SU-DHL-6 (cell line): ENCODE measurements around the gene HSD17B11.

Source experiments
- EZH2phosphoT487 ChIP-seq: fragments of 200-600 bp; sonication (generic), shearing (Covaris generic); conservative IDR thresholded peaks from 2 replicates; pipeline ENCODE4 v1.6.1; 2018; ENCODE audit warnings: mild to moderate bottlenecking, antibody characterized with exemption, low read length, moderate library complexity, mixed read lengths
- TF ChIP-seq, protein P1 (sequence below): fragments of 200-600 bp; sonication (generic); IDR thresholded peaks from one replicate; pipeline ENCODE4 v1.5.1; 2017; ENCODE audit warnings: antibody characterized with exemption, mild to moderate bottlenecking, low read length, moderate library complexity; ENCODE audit not compliant: insufficient read depth, poor library complexity, severe bottlenecking

DNA sequence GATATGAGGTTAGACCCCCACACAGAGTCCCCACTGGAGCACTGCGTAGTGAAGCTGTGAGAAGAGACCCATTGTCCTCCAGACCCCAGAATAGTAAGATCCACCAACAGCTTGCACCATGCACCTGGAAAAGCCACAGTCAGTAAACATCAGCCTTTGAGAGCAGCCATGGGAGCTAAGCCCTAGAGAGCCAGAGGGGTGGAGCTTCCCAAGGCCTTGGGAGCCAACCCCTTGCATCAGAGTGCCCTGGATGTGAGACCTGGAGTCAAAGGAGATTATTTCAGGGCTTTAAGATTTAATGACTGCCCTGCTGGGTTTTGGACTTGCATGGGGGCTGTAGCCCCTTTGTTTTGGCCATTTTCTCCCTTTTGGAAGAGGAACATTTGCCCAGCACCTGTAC is 104.0 kb downstream of the HSD17B11 start:
- TF ChIP-seq, protein P1, sequence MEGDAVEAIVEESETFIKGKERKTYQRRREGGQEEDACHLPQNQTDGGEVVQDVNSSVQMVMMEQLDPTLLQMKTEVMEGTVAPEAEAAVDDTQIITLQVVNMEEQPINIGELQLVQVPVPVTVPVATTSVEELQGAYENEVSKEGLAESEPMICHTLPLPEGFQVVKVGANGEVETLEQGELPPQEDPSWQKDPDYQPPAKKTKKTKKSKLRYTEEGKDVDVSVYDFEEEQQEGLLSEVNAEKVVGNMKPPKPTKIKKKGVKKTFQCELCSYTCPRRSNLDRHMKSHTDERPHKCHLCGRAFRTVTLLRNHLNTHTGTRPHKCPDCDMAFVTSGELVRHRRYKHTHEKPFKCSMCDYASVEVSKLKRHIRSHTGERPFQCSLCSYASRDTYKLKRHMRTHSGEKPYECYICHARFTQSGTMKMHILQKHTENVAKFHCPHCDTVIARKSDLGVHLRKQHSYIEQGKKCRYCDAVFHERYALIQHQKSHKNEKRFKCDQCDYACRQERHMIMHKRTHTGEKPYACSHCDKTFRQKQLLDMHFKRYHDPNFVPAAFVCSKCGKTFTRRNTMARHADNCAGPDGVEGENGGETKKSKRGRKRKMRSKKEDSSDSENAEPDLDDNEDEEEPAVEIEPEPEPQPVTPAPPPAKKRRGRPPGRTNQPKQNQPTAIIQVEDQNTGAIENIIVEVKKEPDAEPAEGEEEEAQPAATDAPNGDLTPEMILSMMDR = no peak
- no peak for TF ChIP-seq EZH2phosphoT487
